GM18519 (cell line): ENCODE measurements around the gene GIPC1.
"Not testable (repeated sequence)": the region's sequence is repeated elsewhere in the genome, so short reads cannot be mapped to it uniquely, and the experiment has no call there.

Experiments
- ATAC-seq: cut with Tn5 transposase; IDR thresholded peaks from one replicate; pipeline ENCODE4 v1.9.1; 2021; ENCODE audit warnings: mild to moderate bottlenecking, moderate library complexity; ENCODE audit not compliant: unreplicated experiment, low FRiP score

Gene GIPC1

DNA sequence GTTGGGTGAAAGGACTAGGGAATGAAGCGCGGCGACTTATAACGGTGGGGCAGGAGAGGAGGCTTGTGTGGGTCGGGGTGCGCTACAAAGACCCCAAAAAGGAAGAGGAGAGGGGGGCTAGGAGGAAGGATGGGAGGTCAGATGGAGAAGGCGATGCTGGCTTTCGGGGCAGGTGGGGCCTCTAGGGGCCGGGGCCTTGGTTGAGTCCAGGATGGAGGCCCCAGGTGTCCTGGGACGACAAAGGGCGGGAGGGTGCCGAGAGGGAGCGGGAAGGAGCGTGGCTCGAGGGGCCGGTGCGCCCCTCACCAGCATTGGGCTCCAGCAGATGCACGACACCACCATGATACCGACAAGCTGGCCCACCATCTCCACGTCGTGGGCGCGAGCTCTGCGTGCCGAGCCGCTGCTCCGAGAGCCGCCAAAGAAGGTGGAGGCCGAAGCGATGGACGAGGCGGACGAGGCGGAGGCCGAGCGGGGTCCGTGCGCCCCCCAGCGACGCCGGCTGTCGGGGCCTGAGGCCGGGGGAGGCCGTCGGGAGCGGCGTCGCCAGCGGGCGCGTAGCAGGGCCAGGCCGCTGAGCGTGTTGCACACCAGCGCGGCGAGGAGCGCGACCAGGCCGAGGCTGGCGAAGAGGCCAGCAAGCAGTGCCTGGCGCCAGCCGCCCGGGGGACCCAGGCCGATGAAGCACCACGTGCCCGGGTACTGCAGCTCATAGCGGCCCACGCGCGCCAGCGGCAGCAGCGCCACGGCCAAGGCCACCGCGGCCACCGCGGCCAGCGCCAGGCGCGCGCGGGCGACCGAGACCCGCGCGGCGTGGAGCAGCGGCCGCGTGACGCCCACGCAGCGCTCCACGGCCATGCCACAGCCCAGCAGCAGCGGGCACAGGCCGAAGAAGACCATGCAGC is 22.6 kb downstream of the GIPC1 start:
- no peak for ATAC-seq

DNA sequence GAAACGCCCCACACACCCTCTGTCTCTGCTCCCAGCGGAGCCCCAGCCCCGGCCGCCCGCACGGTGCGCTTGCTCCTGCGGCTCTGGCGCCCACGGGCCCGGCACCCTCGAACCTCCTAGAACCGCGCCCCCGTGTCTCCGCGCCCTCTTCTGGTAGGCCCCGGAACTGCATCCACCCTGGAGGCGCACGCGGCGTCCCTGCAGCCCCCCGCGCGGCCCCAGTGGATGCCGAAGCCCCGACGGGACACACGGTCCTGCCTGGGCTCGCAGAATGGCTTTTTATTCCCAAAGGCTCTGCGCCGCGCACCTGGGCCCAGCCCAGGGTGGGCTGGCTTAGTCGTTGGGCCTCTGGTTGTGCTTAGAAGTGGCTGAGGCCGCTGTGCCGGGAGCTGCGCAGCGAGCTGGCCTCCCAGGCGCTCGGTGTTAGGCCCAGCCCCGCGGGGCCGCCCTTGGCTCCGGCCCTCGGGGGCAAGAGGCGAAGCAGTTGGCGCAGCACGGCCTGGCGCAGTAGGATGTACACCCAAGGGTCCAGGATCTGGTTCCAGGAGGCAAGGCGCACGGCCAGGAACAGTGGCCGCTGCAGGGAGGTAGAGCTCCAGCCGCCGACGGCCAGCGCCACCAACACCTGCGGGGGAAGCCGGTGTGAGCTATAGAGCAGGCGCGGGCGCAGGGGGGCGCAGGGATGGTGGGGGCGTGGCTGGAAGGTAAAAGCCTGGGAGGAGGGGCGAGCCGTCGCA is 23.6 kb downstream of the GIPC1 start:
- ATAC-seq = no peak

DNA sequence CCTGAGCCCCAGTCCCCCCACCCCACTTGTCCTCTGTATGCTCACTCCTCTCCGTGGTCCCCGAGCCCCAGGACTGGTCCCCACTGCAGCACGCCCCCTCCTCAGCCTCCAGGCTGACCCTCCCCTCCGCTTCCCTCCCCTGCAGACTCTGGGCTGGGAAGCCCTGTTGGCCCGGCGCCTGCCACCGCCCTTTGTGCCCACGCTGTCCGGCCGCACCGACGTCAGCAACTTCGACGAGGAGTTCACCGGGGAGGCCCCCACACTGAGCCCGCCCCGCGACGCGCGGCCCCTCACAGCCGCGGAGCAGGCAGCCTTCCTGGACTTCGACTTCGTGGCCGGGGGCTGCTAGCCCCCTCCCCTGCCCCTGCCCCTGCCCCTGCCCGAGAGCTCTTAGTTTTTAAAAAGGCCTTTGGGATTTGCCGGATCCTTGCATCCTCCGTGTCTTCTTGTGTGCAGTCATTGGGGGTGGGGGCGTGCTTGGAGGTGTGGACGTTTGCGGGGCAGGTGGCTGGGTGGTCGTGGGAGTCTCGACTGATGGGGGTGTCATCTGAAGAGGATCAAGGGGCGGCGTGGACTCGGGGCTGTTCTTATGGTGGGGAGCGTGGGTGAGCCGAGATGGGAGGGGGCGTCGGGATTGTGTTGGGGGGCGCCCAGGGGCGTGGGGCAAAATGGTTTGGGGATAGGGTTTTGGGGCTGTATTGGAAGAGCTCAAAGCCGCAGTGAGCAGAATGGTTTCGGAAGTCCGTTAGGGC is 24.3 kb downstream of the GIPC1 start:
- no peak for ATAC-seq

DNA sequence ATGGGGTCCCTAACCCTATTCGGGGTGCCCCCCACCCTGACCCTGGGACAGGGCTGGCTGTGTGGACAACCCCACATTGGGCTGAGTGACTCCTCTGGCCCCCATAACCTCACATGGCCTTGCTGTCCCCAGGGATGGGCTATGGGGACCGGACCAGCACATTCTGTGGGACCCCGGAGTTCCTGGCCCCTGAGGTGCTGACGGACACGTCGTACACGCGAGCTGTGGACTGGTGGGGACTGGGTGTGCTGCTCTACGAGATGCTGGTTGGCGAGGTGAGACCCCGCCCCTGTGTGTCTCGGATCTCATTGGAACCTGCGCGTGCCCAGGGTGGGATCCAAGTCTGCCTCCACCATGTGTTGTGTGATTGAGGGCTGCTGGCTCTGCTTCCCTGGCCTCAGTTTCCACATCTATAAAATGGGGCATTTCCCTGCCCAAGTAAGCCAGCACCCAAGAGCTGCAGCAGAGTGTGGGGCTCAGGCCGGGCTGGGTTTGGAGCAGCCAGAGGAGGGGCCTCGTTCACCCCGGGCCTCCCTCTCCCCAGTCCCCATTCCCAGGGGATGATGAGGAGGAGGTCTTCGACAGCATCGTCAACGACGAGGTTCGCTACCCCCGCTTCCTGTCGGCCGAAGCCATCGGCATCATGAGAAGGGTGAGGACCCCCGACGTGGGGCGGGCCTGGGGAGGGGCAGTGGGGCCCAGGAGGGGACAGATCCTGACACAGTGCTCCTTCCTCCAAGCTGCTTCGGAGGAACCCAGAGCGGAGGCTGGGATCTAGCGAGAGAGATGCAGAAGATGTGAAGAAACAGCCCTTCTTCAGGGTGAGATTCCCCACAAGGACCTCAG is 25.7 kb downstream of the GIPC1 start:
- ATAC-seq = no peak

DNA sequence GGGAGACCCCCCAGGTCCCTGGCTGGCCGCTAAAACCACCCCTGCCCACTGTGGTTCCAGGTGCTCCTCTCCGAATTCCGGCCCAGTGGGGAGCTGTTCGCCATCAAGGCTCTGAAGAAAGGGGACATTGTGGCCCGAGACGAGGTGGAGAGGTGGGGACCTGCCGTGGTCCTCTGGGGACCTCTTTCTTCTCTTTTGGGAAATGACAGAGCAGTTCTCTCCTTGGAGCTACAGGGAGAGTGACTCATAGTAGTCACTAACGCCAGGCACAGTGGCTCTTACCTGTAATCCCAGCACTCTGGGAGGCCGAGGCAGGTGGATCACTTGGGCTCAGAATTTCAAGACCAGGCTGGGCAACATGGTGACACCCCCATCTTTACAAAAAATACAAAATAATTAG is 28.1 kb downstream of the GIPC1 start:
- no peak for ATAC-seq

DNA sequence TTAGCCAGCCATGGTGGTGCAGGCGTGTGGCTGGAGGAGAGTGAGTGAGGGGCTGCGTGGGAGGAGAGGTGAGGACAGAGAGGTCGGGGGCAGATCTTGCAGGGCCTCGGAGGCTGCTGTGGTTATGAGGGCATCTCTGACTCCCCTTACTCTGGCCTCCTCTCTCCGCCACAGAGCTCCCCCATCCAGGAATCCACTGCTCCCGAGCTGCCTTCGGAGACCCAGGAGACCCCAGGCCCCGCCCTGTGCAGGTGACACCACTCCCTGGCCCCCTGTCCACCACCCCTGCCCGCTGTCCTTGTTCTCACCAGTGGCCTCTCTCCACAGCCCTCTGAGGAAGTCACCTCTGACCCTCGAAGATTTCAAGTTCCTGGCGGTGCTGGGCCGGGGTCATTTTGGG is 28.5 kb downstream of the GIPC1 start:
- no peak for ATAC-seq

DNA sequence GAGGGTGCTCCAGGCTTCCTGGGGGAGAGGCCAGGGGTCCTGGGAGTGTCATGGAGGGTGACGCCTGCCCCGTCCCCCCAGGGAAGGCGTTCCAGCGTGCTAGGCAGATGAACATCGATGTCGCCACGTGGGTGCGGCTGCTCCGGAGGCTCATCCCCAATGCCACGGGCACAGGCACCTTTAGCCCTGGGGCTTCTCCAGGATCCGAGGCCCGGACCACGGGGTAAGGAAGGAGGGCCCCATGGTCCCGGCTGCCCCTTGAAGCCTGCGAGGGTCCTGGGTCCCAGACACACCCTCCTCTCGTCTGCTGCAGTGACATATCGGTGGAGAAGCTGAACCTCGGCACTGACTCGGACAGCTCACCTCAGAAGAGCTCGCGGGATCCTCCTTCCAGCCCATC is 32.2 kb downstream of the GIPC1 start:
- no peak for ATAC-seq

DNA sequence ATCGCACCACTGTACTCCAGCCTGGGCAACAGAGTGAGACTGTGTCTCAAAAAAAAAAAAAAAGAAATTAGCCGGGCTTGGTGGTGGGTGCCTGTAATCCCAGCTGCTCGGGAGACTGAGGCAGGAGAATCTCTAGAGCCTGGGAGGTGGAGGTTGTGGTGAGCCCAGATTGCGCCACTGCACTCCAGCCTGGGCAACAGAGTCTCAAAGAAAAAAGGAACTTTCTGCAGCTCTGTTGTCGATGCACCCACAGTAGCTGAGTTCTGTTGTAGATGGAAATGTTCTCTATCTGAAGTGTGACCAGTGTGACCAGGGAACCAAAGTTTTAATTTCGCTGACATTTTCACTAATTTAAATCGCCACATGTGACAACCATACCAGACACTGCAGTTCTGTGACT is 33.5 kb downstream of the GIPC1 start:
- not testable (repeated sequence) for ATAC-seq

DNA sequence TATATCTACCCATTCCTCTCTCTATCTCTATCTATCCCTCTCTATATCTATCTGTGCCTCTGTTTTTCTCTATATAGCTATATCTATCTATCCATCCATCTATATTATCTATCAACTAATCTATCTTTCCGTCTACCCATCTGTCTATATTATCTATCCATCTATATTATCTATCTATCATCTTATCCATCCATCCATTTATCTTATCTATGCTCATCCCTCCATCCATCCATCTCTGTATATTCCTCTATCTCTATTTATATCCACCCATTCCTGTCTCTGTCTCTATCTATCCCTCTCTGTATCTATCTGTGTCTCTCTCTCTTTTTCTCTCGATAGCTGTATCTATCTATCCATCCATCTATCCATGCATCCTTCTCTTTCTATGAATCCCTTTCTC is 35.0 kb downstream of the GIPC1 start:
- no peak for ATAC-seq

DNA sequence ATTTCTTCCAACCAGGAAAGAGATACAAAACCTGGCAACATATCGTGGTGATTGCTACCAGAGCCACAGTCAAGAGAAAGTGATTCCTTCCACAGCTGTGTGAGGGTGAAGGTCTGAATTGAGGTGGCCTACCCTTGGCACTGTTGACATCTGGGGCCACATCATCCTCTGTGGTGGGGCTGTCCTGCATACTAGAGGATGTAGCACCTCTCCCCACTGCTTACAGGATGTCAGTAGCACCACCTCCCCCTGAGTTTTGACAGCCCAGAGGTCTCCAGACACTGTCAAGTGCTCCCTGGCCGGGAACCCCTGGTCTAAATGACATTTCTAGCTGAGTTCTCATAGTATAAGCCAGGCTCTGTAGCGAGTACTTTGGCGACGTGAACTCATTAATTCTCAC is 36.2 kb downstream of the GIPC1 start:
- ATAC-seq = no peak

DNA sequence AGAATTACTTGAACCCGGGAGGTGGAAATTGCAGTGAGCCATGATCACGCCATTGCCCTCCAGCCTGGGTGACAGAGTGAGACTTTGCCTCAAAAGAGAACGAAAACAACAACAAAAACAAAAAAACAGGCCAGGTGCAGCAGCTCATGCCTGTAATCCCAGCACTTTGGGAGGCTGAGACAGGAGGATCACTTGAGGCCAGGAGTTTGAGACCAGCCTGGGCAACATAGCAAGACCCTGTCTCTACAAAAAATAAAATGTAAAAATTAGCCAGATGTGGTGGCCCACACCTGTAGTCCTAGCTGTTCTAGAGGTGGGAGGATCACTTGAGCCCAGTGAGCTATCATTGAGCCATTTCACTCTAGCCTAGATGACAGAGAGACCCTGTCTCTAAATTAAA is 43.6 kb downstream of the GIPC1 start:
- ATAC-seq = not testable (repeated sequence)

DNA sequence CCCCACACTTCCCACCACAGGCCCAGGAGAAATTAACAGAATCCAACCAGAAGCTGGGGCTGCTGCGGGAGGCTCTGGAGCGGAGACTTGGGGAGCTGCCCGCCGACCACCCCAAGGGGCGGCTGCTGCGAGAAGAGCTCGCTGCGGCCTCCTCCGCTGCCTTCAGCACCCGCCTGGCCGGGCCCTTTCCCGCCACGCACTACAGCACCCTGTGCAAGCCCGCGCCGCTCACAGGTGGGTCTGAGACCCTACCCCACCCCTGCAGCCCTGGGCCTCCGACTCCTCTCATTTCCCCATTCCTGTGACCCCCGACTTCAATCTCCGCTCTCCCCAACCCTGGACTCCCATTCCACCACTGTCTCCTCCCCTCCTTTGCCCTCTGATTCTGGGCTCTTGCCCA is 45.1 kb downstream of the GIPC1 start:
- ATAC-seq = no peak

DNA sequence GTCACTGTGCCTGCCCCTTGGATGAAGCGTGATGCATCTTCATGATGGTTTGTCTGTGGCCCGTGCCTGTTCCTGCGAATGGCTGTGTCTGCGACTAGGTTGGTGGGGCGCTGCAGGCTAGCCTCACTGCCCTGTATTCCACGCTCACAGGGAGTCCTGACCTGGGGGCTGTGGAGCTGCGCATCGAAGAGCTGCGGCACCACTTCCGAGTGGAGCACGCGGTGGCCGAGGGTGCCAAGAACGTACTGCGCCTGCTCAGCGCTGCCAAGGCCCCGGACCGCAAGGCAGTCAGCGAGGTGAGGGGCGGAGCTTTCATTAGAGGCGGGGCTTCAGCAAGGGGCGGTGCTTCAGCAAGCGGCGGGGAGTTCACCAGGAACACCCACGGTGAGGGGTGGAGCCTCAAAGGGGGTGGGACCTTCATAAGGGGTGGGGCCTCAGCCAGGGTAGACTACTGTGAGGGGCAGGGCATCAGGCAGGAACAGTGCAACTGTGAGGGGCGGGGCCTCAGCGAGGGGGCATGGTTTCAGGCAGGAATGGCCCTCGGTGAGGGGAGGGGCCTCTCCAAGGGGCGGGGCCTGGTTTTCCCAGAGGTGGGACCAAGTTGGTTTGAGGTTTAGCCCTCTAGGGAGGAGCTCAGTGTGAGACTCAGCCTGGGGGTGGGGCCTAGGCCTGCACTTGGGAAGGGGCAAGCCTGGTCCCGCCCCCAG is 45.6 kb downstream of the GIPC1 start:
- ATAC-seq = no peak

DNA sequence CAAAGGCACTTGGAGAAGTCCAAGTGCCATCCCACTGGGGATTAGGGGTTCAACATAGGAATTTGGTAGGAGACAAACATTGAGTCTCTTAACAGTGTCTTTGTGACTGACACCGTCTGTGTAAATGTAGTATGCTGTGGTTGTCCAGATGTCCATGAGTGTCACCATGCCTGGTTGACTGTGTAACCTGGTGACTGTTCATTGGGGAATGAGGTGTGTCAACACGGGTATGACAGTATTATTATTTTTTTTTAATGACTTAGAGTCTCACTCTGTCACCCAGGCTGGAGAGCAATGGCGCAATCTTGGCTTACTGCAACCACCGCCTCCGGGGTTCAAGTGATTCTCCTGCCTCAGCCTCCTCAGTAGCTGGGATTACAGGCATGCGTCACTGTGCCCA is 46.6 kb downstream of the GIPC1 start:
- no peak for ATAC-seq

DNA sequence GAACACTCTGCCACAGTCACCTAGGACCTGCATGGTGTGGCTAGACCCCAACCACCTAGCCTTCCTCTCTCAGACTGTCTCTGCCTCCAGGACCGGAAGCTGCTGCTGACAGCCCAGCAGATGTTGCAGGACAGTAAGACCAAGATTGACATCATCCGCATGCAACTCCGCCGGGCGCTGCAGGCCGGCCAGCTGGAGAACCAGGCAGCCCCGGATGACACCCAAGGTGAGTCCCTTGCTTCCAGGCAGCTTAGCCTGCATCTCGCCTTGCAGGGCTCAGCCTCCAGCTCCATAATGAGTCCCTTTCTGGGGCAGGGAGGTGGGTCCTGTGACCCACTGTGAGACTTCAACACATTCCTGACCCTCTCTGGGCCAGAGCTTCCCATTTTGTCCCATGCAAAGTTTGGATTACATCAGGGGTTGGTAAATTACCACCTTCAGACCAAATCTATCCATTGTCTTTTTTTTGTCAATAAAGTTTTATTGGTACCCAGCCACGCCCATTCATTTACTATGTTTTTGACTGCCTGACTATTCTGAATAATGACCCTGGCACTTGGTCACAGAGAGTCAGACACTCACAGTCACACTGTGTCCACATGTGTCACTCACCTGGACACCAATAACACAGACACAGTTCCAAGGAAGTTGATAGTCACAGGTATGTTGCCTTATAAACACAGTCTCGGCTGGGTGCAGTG is 49.4 kb downstream of the GIPC1 start:
- no peak for ATAC-seq

DNA sequence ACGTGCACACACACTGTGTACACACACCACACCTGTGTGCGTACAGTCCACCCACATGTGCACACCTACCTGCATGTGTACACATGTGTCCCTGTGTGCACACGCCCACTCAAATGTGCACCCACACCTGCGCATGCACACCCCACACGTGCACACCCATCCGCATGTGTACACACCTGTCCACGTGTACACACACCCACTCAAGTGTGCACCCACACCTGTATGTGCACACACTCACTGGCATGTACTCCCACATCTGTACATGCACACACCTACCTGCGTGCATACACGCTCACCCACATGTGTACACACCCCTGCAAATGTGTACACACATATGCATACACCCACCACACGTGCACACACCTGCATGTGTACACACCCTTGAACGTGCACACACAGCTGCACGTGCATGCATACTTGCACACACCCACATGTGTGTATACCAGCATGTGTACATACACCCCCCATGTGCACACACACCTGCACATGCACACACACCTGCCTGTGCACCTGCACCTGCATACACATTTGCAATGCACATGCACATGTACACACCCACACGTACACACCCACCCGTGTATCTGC is 52.2 kb downstream of the GIPC1 start:
- no peak for ATAC-seq

DNA sequence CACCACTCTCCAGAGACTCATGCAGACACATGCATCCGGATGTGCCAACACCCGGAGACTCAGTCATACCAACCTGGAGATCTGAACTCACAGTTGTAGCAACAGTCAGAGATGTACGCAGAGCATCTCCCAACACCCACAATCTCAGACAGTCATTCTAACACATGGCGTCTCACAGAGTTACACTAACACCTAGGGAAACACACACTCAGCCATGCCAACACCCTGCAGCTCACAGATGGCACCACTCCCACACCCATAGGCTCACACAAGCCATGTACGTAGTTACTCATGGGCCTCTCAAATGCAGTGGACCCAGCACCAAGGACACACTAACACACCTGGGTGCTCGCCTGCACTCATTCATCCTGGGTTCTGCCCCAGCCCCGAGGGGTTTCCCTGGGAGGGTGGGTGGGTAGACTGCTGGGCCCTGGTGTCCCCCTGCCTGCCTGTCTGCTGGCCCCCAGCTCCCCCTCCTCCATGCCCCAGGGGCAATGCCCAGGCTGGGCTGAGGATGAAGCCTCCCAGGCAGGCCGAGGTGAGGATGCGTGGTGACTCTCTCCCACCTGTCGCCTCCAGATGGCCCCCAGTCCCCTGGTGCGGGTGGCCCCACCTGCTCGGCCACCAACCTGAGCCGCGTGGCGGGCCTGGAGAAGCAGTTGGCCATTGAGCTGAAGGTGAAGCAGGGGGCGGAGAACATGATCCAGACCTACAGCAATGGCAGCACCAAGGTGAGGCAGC is 52.9 kb downstream of the GIPC1 start:
- ATAC-seq = no peak
